ENCODE data around the gene TEX51.

The TEX51 gene

DNA sequence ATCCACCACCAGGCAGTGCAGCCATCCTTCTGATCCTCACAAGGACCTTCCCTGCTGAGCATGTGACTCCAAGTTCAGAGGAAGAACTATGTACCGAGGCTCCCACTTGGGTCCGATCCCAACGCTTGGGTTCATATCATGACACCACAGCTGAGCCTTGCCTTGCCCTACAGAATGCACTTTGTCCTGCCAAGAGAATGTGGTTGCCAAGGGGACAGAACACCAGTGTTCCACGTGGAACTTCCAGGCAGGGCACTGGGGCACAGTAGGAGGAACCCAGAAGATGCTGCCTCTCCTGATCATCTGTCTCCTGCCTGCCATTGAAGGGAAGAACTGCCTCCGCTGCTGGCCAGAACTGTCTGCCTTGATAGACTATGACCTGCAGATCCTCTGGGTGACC is at the start of gene TEX51:
TEX51 (plus strand) TSS at position 255 of the 400 bp plus-strand sequence; CDS start at position 284, 29 bp downstream.
- DNase-seq = no peak

DNA sequence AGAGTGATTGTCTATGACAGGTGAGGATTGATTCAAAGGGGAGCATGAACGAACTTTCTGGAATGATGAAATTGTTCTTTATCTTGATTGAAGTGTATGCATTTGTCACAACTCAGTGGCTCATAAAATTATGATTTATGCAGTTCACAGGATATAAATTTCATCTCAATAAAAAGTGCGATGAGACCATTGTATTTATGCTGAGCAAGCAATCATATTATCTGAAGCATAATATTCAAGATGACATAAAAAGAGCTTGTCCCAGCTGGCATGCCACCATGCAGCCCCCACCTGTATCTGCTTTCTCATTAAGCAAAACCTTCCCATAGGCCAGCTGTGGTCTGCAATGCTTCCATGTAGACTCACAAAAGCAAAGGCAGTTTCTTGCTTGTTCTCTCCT is 49.6 kb upstream of the TEX51 start:
- DNase-seq = no peak

DNA sequence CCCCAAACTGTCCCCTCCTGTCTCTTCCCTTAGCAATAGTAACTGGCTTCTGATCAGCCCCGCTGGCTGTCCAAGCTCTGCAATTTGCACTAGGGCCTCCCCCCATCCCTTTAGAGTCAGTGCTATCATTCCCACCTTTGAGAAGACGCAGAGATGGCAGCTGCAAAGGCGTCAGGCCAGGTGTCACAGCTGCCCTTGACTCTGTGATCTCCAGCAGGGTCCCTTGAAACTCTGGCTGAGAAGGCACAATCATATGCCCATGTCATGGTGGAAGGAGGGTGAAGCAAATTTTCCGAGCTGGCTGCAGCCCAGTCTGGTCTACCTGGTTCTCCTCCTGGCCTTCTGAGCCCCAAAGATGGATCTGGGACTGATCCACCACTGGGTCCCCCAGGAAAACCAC is 49.2 kb upstream of the TEX51 start:
- no peak for DNase-seq

DNA sequence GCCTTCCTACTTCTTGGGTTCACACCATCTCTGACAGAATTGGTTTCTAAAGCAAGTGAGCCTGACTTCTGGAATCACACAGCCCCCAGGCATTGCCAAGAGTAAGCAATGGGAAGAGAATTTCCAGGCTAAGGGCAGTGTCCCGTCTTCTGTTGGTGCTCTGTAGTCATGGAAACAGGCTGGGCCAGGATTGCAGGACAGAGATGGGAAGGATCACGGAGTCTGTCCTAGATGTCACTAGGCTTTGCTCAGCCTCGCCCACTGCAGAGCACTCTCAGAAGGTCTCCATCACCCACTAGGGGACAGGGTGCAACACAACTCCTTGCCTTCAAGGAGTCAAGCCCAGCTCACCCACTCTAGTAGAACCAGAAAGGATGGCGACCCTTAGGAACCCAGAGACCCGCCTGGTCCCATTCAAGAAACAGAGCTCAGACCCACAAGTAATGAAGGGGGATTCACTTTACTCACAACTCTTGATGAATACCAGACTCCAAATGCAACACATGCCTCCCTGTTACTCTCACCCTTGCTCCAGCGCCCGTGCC is 48.6 kb upstream of the TEX51 start:
- no peak for DNase-seq

DNA sequence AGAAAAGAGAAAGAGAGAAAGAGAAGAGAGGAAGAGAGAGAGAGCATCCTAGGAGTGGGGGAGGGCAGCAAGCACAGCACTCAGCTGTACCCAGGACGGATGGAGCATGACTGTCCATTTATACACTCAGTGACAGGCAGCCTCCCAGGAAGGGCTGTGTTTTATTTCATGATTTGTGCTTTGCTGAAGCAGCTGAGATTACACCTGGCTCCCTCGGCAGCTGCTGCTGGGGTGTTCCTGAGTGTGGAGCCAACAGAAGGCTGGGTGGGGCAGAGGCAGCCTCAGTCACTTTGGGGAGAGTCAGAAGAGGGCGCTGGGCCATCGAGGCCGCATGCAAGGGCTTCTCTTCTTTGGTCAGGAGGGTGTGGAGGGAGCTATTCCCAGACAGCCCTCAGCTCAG is 47.8 kb upstream of the TEX51 start:
- DNase-seq = no peak

DNA sequence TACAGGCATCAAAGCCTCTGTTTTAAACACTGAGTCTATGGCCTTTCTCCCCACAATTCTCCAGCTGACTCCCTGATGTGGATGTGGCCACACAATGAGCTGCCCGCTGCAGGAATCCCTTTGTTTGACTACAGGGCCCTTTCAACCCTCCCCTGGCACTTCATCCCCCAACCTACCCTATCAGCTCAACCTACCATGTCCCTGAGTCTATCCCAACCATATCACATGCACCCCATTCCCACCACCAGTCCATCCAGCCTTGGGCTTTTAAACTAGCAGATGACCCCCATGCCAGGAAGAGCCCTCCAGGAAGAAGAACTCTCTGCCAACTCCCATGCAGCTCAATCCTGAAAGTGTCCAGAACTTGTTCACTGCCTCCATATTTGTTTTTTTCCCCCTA is 46.9 kb upstream of the TEX51 start:
- no peak for DNase-seq

DNA sequence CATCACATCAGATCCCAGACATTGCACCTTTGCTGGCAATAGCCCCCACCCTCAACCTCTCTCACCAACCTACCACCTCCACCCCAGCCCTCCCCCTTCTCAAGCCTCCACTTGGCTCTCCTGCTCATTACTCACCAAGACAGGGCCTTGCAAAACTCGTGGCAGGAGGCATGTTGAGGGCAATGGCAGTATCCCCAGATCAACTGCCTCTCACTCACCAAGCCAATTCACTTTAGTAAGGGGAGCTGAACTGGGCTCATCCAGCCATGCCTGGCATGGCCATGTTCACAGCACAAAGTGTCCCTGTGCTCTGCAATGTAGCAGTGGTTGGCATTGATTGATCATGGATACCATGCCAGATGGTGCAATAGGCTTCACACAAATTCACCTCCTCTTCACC is 46.3 kb upstream of the TEX51 start:
- DNase-seq = no peak

DNA sequence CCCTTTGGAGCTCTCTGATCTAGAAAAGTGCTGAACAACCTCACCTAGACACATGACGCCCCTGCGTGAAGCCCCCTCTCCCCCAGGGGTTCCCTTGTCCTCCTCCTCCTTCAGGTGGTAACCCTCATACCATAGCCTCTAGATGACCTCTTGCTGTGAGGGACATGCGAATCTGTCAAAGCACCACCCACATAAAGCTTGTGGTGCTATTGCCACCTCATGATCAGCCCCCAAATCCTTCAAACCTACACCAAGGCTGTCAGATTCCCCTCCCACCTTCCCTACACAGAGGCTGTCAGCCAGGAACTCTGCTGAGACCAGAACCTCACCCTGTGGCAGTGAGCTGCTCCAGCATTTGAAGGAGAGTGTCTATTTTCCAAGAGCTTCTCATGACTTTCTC is 43.1 kb upstream of the TEX51 start:
- no peak for DNase-seq

DNA sequence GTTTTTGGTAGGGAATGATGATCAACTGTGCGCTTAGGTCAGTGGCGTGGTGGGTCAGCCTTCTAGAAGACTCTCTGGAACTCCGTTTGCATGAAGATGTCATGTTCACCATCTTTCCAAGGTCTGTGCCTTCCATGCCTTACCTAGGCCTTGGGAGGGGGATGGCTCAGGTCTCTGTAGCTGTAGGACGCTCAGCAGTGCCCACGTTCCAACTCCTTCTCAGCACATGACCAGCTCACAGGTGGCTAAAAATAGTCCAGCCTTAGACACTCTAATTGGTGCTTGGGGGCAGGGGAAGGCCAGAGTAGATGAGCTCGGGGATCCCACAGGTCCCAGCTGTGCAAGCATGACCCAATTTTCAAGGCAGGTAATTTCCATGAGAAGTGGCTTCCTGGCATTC is 42.3 kb upstream of the TEX51 start:
- no peak for DNase-seq

DNA sequence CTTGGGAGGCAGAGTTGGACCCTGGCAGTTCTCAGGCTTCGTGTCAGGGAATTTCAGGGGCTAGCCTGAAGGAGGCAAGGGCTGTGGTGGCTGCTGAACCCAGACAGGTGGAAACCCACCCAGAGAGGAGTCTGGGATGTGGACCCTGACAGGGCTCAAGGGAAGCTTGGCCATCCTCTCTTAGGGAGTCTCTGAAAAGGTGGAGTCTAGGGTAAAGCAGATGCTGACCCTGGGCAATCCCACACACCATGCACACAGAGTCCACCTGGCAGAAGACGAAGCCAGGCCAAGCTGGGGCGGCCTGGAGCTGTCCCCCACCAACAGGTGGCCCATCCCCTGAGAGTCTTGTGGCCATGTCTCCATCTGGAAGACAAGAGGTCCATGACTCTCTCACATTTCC is 41.2 kb upstream of the TEX51 start:
- no peak for DNase-seq

DNA sequence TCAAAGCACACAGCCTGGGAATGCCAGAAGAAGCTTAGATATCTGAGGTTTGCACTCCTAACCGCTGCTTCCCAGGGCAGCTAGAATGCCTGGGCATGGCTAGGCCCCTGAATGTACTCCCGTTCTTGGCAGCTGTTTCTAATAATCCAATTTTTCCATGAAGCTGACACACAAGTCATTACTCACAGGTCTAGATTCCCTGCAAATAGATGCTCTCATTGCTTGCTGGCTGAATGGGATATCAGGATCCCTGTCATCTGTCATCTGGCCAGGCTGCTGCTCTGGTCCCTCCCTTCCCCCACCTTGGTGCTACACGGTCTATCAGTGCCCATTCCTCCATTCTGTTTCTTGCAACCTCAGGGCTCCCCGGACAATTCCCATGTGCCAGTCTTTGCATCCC is 40.7 kb upstream of the TEX51 start:
- DNase-seq = no peak

DNA sequence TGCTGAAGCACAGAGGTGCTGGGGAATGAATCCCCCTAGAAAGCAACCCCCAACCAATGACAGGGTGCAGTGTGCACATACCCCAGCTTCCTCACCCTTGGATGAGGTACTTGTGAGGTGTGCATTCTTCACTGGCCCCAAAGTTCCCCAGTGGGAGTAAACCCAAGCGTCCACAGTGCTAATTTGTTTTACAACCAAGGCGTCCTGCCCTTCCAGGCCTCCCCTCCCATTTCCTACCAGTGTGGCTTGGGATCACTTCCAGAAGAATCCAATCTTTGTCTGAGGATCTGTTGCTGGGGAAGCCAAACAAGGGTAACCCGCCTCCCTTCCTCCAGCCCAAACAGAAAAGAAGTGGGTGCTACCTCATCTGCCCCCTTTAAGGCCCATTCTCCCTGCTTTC is 40.3 kb upstream of the TEX51 start:
- DNase-seq = no peak

DNA sequence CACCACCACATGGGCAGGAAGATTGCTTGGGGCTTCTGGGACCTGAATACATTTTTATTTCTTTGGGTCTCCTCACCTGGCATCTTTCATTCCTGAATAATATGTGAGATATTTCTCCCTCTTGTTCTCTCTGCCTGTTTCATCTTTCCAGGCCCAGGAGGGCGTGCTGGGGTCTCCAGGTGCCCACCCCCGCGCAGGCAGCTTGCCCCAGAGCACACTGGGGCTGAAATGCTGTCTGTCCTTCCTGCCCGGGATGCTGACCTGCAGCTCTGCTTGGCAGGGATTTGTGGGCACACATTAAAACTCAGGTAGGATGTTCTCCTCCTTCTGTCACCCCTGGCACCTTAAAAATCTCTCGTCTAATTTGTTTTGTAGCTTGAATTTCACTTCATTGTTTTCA is 39.7 kb upstream of the TEX51 start:
- no peak for DNase-seq

DNA sequence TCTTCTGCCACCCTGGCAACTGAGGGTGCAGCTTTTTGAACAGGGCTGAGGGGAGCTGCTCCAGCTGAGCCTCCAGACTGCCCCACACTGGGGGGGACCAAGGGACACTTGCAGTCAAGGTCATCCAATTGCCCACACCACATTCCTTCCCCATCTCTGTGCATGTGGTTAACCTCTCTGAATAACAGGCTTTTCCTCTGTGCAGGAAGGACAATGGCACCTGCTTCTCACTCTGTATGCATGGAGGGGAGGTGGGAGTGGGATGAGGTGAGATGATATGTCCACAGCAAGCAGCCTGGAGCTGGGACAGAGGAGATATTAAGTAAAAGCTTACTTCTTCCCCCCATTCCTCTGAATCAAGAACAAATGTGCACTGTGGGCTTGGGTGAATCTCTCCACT is 39.1 kb upstream of the TEX51 start:
- no peak for DNase-seq

DNA sequence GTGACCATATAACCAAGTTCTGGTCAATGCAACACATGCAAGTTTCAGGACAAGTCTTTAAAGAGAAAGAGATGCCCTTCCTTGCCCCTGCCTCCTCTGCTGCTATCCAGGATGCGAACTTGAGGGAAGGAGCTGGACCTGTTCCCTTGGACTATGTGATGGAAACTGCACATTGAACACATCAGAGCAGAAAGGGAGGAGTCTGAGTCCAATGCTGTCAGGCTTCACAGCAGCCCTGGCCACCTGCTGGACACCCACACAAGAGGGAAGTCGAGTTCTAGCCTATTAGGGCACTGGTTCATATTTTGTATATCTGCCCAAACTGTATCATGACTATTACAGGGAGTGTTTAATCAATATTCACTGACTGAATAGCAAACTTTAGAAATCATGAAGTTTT is 38.3 kb upstream of the TEX51 start:
- no peak for DNase-seq

DNA sequence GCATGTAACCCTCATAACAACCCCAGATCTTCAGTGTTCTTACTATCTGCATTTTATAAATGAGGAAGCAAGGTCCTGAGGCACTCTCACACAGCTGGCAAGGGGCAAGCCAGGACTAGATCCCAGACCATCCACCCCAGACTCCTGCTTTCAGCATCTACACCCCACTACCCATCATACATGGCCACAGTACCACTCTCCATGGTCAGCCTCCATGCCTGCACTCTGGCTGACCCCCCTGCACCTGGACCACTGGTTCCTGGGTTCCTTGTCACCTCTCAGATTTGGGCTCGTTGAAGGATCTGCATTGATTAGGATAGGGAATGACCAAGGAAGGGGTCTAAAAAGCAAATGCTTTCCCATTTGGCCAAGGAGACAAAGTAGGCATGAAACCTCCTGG is 36.0 kb upstream of the TEX51 start:
- DNase-seq = peak; percentile 43

DNA sequence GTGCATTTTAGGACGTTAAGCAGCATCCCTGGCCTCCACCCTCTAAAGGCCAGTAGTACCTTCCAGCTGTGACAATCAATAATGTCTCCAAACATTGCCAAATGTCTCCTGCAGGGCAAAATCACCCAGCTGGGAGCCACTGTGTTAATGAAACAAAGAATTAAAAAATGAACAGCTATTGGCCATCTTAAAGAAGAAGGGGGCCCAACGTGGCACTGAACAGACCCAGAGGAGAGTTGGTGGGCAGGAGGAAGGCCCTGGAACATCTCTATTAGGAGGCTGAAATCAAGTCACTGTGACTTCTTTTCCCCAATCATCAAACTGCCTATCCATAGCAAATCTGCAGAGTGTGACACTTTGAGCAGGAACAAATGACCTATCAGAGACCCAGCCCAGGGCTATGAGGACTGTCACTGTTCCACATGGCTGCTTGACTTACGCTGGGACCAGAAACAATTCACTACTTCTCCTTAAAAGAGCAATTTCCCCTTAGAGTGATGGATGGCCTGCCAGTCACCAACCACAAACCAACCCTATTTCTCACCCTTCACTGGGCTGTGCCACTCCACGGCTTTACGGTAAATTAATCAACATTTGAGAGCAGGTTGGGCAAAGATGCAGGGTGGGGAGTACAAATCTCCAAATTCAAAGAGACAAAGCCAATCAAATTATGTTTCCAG is 35.2 kb upstream of the TEX51 start:
- peak; percentile 83 for DNase-seq

DNA sequence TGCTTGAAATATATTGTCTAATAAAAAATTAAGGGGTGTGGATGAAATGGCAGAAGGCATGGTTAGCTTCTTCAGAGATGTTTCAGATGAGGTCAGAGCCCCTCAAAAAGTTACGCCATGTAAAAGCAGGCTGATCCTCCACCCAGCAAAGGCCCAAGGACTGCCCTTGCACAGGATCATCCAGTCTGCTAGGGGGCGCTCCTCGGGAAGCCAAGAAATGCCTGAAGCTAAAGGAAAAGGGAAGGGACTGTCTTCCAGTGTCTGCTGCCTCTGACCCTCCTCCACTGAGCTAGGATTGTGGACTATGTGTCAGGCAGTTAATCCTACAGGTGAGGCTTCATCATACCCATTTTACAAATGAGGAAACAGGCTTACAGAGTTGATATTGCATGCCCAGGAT is 33.8 kb upstream of the TEX51 start:
- no peak for DNase-seq

DNA sequence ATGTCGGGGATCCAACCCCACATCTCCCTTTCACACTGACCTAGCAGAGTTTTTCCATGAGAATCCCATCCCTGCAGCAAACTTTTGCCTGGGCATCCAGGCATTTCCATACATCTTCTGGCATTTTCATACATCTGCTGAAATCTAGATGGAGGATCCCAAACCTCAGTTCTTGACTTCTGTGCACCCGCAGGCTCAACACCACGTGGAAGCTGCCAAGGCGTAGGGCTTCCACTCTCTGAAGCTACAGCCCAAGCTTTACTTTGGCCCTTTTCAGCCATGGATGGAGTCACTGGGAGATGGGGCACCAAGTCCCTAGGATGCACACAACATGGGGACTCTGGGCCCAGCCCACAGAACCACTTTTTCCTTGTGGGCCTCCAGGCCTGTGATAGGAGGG is 32.2 kb upstream of the TEX51 start:
- DNase-seq = no peak

DNA sequence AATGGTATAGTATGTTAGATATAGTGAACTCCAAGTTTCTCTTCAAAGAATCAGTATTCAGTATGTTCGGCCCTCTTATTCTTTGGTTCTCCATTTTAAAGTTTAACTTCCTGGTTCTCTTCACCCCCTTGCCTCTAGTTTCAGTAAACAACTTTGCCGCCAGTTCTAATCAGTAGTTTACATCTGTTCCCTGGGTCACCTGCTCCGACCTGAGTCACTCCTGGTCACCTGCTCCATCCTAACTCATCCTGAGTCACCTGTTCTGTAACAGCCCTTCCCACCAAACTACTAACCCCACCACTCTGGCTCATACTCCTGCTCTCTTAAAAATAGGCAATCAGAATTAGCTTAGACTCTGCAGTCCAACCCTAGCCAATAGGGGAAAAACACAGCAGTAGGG is 23.7 kb upstream of the TEX51 start:
- no peak for DNase-seq

DNA sequence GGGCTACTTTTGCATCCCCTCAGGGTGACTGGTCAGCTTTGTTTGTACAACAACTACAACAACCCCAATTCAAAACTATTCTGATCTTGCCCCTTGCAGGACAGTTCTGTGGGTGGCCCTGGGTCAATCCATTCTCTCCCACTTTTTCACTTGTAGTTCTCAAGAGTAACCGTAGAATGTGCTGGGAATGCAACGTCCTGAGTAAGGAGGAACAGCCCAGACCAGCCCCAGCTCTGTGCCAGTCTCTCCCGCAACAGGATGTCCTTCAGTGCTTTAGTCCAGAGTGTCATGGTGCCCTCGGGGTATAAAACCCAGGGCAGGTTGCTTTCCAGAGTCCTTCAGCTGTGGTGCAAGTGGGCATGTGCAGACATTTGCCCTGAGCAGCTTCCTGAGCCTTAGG is 22.1 kb upstream of the TEX51 start:
- DNase-seq = no peak

DNA sequence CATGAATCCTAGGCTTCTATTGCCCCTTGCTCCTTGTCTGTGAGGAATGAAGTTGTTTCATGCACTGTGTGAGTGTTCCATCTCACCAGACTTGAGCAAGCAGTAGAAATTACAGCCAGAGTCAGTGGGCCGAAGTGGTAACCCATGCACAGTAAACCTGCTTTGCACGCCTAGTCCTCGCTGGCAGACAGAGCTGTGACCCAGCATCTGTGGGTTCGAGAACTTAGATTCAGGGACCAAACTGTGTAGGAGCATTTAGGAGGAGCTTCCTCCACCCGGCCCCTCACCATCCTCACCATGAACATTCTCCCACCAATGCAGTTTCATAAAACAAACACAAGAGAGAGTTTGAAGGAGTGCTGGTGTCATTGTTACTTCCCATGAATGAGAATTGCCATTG is 21.6 kb upstream of the TEX51 start:
- no peak for DNase-seq

DNA sequence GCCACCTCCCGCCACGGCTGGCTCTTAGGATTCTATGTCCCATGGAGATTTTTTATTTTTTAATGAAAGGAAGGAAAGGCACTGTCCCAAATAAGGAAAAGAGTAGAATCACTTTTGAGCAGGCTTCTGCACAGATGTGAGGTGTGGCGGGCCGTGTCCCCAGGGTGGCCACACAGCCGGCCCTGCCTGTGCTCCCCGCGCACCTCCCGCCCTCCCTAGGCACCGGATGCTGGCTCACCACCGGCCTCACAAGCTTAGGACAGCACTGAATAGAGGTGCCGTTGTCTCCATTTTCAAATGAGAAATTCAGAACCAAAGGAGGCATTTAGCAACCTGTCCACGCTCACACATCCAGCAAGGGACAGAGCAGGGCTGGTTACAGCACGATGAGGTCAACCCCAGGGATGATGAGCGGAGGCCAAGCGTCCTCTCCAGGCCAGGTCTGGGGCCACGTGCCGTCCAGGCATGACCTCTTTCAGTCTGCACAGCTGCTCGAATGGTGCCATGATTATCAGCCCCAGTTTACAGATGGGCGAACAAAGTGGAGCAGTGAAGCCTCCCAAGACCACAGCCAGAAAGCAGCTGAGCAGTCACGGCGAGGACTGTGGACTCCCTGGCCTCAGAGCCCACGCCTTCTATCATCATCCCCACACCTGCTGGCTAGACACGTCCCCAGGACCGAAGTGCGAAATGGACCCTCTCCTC is 20.7 kb upstream of the TEX51 start:
- DNase-seq = no peak

DNA sequence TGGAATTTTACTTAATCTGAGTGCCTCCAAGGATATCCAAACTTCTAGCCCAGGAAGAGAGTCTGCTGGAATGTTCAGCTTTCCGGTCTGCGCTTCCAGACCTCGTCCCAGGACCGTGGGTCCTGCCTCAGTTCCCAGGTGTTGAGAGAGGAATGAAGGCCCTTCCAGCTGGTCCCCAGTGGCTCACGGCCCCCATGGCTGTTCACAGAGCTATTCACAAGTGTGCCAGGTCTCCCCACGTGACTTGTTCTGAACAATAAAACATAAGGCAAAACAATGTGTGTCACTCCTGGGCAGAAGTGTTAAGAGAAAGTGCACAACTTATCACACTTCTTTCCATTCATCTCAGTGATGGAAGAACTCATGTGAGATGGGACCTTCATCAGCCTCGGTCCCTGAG is 20.1 kb upstream of the TEX51 start:
- DNase-seq = no peak
